HG03354 (cell line): ENCODE measurements around the gene RFWD3.
A peak's percentile ranks its signal among the peaks of the same experiment; 100 is the strongest.

Experiments
- ATAC-seq: cut with Tn5 transposase; IDR thresholded peaks from one replicate; pipeline ENCODE4 v1.9.1; 2021; ENCODE audit warnings: mild to moderate bottlenecking; ENCODE audit not compliant: unreplicated experiment, poor library complexity, severe bottlenecking

The RFWD3 gene

GRCh38 chr16:74591876-74592650, 74.6 kb downstream of the RFWD3 start:
- ATAC-seq, result no peak

DNA sequence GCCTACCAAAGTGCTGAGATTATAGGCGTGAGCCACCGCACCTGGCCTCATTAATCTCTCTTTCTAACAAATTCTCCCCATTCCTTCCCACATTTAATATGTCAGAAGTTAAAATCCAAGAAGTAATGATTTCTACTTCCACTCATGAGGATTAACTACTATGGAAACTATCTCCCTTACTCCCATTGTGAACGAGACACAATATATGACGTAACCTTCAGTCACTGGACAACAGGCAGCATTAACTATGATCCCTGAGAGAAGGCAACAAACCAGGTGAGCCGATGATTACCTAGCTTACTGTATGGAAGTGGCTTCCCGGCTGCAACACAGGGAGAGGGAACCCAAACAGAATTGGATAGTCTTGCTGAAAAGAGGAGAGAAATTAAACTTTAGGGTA, 79.7 kb downstream of the RFWD3 start:
- ATAC-seq, result no peak

- no peak for ATAC-seq
Measured at GRCh38 chr16:74585846-74586443, 80.7 kb downstream of the RFWD3 start.

DNA sequence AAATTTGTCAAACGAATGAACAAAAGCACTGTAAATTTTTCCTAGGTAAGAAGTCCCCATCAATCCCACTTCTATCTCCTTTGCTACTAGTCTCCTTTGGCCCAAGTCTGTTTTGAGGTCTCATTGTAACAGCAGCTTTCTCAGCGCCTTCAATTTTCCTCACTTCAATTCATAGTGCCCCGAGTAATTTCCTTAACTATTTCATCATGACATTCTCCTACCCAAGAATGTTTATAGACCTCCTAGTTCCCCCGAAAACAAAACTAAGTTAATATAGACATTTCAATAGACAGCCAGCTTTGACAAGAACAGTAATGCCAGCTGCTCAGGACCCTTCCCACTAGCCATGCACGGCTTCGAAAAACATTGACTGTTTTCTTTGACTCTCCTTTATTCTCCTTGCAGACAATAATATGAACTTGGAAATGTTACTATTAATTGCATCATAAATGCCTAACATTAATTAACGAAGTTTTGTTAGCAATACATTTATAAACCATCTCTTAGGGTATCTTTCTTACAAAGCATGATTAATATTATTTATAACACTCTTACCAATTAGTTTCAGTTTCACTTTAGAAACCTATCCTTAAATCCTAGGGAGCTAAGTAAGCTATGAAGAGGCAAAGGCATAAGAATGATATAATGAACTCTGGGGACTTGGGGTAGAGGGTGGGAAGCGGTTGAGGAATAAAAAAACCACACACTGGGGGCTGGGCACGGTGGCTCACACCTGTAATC, 82.6 kb downstream of the RFWD3 start:
- ATAC-seq, result no peak

- ATAC-seq, result no peak
Measured at GRCh38 chr16:74582970-74583369, 83.7 kb downstream of the RFWD3 start.

DNA sequence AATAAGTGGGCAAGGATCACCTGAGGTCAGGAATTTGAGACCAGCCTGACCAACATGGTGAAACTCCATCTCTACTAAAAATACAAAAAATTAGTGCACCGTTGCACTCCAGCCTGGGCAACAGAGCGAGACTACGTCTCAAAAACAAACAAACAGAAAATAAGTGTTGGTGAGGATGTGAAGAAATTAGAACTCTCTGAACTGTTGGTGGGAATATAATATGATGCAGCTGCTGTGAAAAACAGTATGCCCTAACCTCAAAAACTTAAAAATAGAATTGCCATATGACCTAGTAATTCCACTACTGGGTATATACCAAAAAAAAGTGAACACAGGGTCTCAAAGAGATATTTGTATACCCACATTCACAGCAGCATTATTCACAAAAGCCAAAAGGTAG, 85.8 kb downstream of the RFWD3 start:
- ATAC-seq, result peak; percentile 71

DNA sequence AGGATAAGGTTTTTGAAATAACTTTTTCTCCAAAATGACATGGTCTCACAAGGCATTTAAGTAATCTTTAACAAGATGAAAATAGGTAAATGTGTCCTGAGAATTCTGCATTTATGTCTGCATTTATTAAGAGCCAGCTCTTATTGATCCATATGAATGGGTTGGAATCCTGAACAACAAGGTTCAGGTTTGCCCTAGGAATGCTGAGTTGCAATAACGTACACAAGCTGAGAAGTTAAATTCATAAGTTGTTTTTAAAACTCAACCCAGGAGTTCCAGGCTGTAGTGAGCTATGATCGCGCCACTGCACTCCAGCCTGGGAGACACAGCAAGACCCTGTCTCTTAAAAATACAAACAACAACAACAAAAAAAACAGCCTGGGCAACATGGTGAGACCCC, 87.8 kb downstream of the RFWD3 start:
- no peak for ATAC-seq

DNA sequence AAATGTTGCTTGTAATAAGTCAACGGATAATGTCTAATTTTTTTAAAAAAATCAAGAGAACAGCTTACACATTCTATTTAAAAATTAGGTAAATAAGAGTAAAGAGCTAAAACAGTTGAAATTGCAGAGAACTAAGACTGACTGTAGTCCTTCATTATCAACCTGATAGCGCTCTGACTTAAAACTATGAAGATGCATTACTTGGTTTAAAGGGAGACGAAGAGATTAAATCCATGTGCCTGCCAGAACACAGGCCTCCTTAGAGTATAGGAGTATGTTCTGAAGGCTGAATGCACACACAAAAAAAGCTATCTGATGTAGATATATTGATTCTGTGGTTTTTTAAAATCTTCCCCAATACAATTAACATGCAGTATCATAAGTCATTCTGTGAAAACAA, 88.2 kb downstream of the RFWD3 start:
- ATAC-seq, result no peak

DNA sequence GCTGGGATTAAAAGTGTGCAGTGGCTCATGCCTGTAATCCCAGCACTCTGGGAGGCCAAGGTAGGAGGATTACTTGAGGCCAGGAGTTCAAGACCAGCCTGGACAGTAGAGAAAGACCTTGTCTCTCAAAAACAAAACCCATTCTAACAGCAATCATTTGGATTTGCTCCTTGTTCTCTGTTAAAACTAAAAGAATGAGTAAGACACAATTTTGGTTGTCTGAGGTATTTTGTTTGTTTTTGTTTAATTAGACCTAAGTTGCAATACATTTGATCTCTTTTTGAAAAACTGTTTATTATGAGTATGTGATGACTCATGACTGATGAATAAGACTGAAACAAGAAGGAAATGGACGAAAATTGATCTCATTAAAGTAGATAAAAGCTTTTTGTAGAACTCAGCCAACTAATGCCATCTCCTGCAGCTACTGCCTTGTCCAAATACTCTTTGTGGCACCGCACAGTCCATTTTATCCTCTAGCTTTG, 88.8 kb downstream of the RFWD3 start:
- ATAC-seq, result no peak

- ATAC-seq, result no peak
Measured at GRCh38 chr16:74575807-74576643, 90.7 kb downstream of the RFWD3 start.

- no peak for ATAC-seq
Measured at GRCh38 chr16:74575175-74575806, 91.4 kb downstream of the RFWD3 start.

DNA sequence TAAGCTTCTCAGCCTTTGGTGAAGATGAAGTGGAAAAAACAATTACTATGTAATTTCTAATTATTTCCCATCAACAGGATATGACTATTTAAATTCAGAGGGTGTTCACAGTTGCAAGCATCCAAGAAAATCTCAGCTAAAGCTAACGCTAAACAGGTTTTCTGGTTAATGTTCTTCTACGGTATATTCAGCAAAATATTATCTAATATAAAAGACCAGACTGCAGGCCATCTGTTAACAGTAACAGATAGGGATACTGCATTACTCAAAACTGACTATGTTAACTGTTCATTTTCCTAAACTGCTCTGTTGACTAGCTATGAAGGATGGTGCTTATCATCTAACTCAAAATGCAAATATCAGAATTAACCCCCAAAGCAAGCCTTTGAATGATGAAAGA, 92.5 kb downstream of the RFWD3 start:
- ATAC-seq, result no peak

- ATAC-seq, result no peak
Measured at GRCh38 chr16:74573622-74574021, 93.1 kb downstream of the RFWD3 start.
